Endothelial cell of umbilical vein (primary cell): Measurements from ENCODE around the gene FLNB. TPM values are rescaled to one million over a fixed set of nuclear protein-coding genes. Genes with fewer than 3 reads are reported as not detected.

ENCODE experiments used
- BruUV-seq: library from RNA; stranded (reverse); fragments of 400-500 nt; replicated peaks from 2 replicates; lab custom pipeline; 2021; lab: Mats Ljungman, UMichigan
- CTCF ChIA-PET: fragments of 300-600, 350-600 bp; sonication (Branson Sonifier 250); formaldehyde crosslinking; loops from one replicate; lab custom pipeline; 2021; ENCODE audit warnings: antibody characterized with exemption, inconsistent platforms; lab: Charles Lee
- POLR2A ChIA-PET: fragments of 300-600, 350-600 bp; sonication (Branson Sonifier 250); formaldehyde crosslinking; loops from one replicate; lab custom pipeline; 2021; ENCODE audit warnings: antibody characterized with exemption, inconsistent platforms; lab: Charles Lee
- DNase-seq: peaks from one replicate; pipeline ENCODE4 v3.0.0-alpha.2; 2011; ENCODE audit warnings: low read depth, low spot score
- FAIRE-seq: peaks from 2 replicates; lab custom pipeline; 2011; peaks lifted over from hg19 to GRCh38; lab: Jason Lieb, UNC
- H2AFZ ChIP-seq: 2 replicates; pipeline ENCODE4 v1.6.0; 2012; ENCODE audit warnings: low read depth, low read length, control low read depth, inconsistent platforms
- H3K27ac ChIP-seq: 2 replicates; pipeline ENCODE4 v1.5.1; 2011; ENCODE audit warnings: low read depth, mild to moderate bottlenecking, control low read depth, low read length, moderate library complexity; ENCODE audit not compliant: insufficient read depth
- H3K27me3 ChIP-seq, 2 experiments: 2 replicates each; pipeline versions ENCODE4 v1.6.0 to v1.6.1; 2011; ENCODE audit warnings: low read length in 2 of 2, mixed read lengths in 1 of 2; ENCODE audit not compliant: control insufficient read depth in 2 of 2, insufficient read depth in 2 of 2
- H3K36me3 ChIP-seq, 2 experiments: 2 replicates in 1 of 2; 3 replicates in 1 of 2; pipeline ENCODE4 v1.5.1; 2011; ENCODE audit warnings: low read length in 2 of 2, mild to moderate bottlenecking in 1 of 2, moderate library complexity in 1 of 2; ENCODE audit not compliant: control insufficient read depth in 2 of 2, insufficient read depth in 2 of 2; ENCODE audit errors: extremely low read depth in 1 of 2
- H3K4me1 ChIP-seq: 3 replicates; pipeline ENCODE4 v1.5.1; 2011; ENCODE audit warnings: mild to moderate bottlenecking, low read length; ENCODE audit not compliant: control insufficient read depth, insufficient read depth; ENCODE audit errors: extremely low read depth
- H3K4me2 ChIP-seq: 2 replicates; pipeline ENCODE4 v1.6.1; 2011; ENCODE audit warnings: low read length, control low read depth, mixed read lengths; ENCODE audit not compliant: insufficient read depth
- H3K4me3 ChIP-seq, 3 experiments: fragments of 200-600 bp in 1 of 3; sonication (generic), shearing (Covaris generic) in 1 of 3; replicated peaks in 1 of 3; 2 replicates each; pipeline ENCODE4 v1.5.1; 2011 to 2016; ENCODE audit warnings: control low read depth in 3 of 3, low read length in 3 of 3, mild to moderate bottlenecking in 2 of 3, inconsistent platforms in 1 of 3, low read depth in 1 of 3, moderate library complexity in 1 of 3; ENCODE audit not compliant: insufficient read depth in 1 of 3
- H3K79me2 ChIP-seq: 2 replicates; pipeline ENCODE4 v1.6.0; 2012; ENCODE audit warnings: low read length, inconsistent platforms; ENCODE audit not compliant: control insufficient read depth, insufficient read depth
- H3K9ac ChIP-seq: replicated peaks from 2 replicates; pipeline ENCODE3; 2011; ENCODE audit warnings: low read length, control low read depth; ENCODE audit not compliant: insufficient read depth; ENCODE audit errors: extremely low read depth
- H3K9me1 ChIP-seq: replicated peaks from 3 replicates; pipeline ENCODE4 v1.6.0; 2011; ENCODE audit warnings: mild to moderate bottlenecking, low read length; ENCODE audit not compliant: control insufficient read depth, insufficient read depth; ENCODE audit errors: extremely low read depth
- H3K9me3 ChIP-seq: replicated peaks from 2 replicates; pipeline ENCODE4 v1.5.1; 2012; ENCODE audit warnings: low read length, inconsistent platforms; ENCODE audit not compliant: control insufficient read depth, insufficient read depth
- H4K20me1 ChIP-seq: replicated peaks from 2 replicates; pipeline ENCODE3; 2011; ENCODE audit warnings: mild to moderate bottlenecking, low read length; ENCODE audit not compliant: control insufficient read depth, insufficient read depth; ENCODE audit errors: extremely low read depth
- EZH2 ChIP-seq: IDR thresholded peaks from 2 replicates; pipeline ENCODE4 v1.6.1; 2012; ENCODE audit warnings: borderline replicate concordance, low read depth, mild to moderate bottlenecking, moderate library complexity, low read length, inconsistent platforms; ENCODE audit not compliant: severe bottlenecking
- FOS ChIP-seq: IDR thresholded peaks from 2 replicates; pipeline ENCODE4 v1.6.1; 2011; ENCODE audit warnings: mild to moderate bottlenecking, low read length, moderate library complexity, borderline replicate concordance; ENCODE audit not compliant: insufficient read depth
- GATA2 ChIP-seq: IDR thresholded peaks from 2 replicates; pipeline ENCODE4 v1.7.0; 2011; ENCODE audit warnings: low read depth, mild to moderate bottlenecking, moderate library complexity, mixed read lengths, low read length; ENCODE audit not compliant: insufficient read length, insufficient read depth
- JUN ChIP-seq: IDR thresholded peaks from 2 replicates; pipeline ENCODE4 v1.6.1; 2011; ENCODE audit warnings: borderline replicate concordance, low read depth; ENCODE audit not compliant: insufficient read length, insufficient read depth
- MYC ChIP-seq: IDR thresholded peaks from one replicate; pipeline ENCODE4 v1.6.1; 2011; ENCODE audit warnings: mild to moderate bottlenecking, low read depth, low read length
- POLR2A ChIP-seq: IDR thresholded peaks from 2 replicates; pipeline ENCODE4 v1.6.1; 2012; ENCODE audit warnings: low read depth, mild to moderate bottlenecking, control low read depth, low read length
- POLR2AphosphoS5 ChIP-seq: IDR thresholded peaks from 2 replicates; pipeline ENCODE4 v1.6.1; 2012; ENCODE audit warnings: low read depth, mild to moderate bottlenecking, control low read depth, low read length, moderate library complexity; ENCODE audit not compliant: insufficient read depth
- dilution Hi-C: fragments of 300-500 bp; cut with MboI; formaldehyde crosslinking; loops from one replicate; pipeline ENCODE4 v1.15.0; 2019; ENCODE audit warnings: low sequenced_read_pairs; ENCODE audit not compliant: extremely low pct_ligation_motif_present
- intact Hi-C: fragments of 100-400 bp; cut with micrococcal nuclease; formaldehyde crosslinking; loops from one replicate; pipeline ENCODE4 v1.10.0; 2022
- polyA plus RNA-seq, 4 experiments: library from polyadenylated mRNA; depleted of rRNA in 3 of 4; stranded (reverse) in 3 of 4; unstranded in 1 of 4; fragments of >200 nt; gene quantifications; 2 replicates each; pipeline versions ENCODE4 v1.2.1 to v1.2.3, GENCODE V29; 2011 to 2012; ENCODE audit warnings: missing spikeins in 1 of 4
- total RNA-seq: library from RNA; stranded (reverse); gene quantifications from 2 replicates; pipeline ENCODE4 v1.2.3, GENCODE V29; 2021
- TF ChIP-seq, protein P1 (sequence below): IDR thresholded peaks from 2 replicates; pipeline ENCODE4 v1.6.1; 2011; ENCODE audit not compliant: insufficient read depth, insufficient read length
- TF ChIP-seq, protein P2 (sequence below), 2 donors: IDR thresholded peaks; 1 replicate in 1 of 2; 2 replicates in 1 of 2; pipeline ENCODE4 v1.5.1; 2011; ENCODE audit warnings: low read length in 2 of 2, mild to moderate bottlenecking in 2 of 2, moderate library complexity in 2 of 2, control low read depth in 1 of 2, inconsistent platforms in 1 of 2, low read depth in 1 of 2; ENCODE audit not compliant: insufficient read depth in 1 of 2; ENCODE audit errors: extremely low read depth in 1 of 2

Gene FLNB
- total and polyA plus RNA-seq, 2 donors (not counting 3 experiments of a cell fraction or from before 2014, with no cell fraction given) = 479 to 670 TPM

GRCh38 chr3:58003093-58003492 lies 5.1 kb upstream of the FLNB start:
- ChIA-PET CTCF (no interaction called here), POLR2A (no interaction called here)
- H3K79me2 ChIP-seq = no peaks in the 10 kb centered on the region
- H3K36me3 ChIP-seq = no peaks in the 10 kb centered on the region
- H3K9me1 ChIP-seq = no peaks in the 10 kb centered on the region
- H2AFZ ChIP-seq = no peak overlapping the region
- no peaks in the 10 kb centered on the region for H3K27me3 ChIP-seq
- no peak for TF ChIP-seq POLR2AphosphoS5
- no peak for TF ChIP-seq MYC
- no peak for TF ChIP-seq FOS
- no peak for TF ChIP-seq POLR2A
- no peak for TF ChIP-seq GATA2
- TF ChIP-seq, protein P1, sequence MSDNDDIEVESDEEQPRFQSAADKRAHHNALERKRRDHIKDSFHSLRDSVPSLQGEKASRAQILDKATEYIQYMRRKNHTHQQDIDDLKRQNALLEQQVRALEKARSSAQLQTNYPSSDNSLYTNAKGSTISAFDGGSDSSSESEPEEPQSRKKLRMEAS = no peak
- TF ChIP-seq EZH2 = no peak
- TF ChIP-seq JUN = no peak
- TF ChIP-seq, protein P2, sequence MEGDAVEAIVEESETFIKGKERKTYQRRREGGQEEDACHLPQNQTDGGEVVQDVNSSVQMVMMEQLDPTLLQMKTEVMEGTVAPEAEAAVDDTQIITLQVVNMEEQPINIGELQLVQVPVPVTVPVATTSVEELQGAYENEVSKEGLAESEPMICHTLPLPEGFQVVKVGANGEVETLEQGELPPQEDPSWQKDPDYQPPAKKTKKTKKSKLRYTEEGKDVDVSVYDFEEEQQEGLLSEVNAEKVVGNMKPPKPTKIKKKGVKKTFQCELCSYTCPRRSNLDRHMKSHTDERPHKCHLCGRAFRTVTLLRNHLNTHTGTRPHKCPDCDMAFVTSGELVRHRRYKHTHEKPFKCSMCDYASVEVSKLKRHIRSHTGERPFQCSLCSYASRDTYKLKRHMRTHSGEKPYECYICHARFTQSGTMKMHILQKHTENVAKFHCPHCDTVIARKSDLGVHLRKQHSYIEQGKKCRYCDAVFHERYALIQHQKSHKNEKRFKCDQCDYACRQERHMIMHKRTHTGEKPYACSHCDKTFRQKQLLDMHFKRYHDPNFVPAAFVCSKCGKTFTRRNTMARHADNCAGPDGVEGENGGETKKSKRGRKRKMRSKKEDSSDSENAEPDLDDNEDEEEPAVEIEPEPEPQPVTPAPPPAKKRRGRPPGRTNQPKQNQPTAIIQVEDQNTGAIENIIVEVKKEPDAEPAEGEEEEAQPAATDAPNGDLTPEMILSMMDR (IDR thresholded peaks at IDR 0.05; ENCODE audit: extremely low read depth in 1 of 2, insufficient read depth in 1 of 2, low read depth in 1 of 2, low read length in 2 of 2) = no peak
- peaks cover 14% of the 10 kb centered on the region for H3K4me1 ChIP-seq
- intact Hi-C loops = no loop called here
- no peak overlapping the region for H3K9ac ChIP-seq
- FAIRE-seq = no peak
- H3K4me2 ChIP-seq = no peak overlapping the region
- no peaks in the 10 kb centered on the region for H3K9me3 ChIP-seq
- no TSS peak for BruUV-seq
- H3K27ac ChIP-seq = no peak overlapping the region
- no peak for DNase-seq
- no peak overlapping the region for H3K4me3 ChIP-seq
- no peaks in the 10 kb centered on the region for H4K20me1 ChIP-seq
- dilution Hi-C loops = no loop called here
